ENCODE results near the gene DUSP22.

GRCh38 chr6:326896-327537 lies 34.7 kb downstream of the DUSP22 start:
- TF ChIP-seq CTCF (IDR thresholded peaks at IDR 0.05) = no peak
- no peak for TF ChIP-seq EZH2 (IDR thresholded peaks at IDR 0.05; ENCODE audit: borderline replicate concordance, insufficient read depth, low read depth, low read length, poor library complexity, severe bottlenecking)
